ELF-1 (cell line): Measurements from ENCODE around the gene ACTN4.
"Not testable (repeated sequence)": the region's sequence is repeated elsewhere in the genome, so short reads cannot be mapped to it uniquely, and the experiment has no call there.

Experiments used
- DNase-seq: peaks from one replicate; pipeline ENCODE4 v3.0.0-alpha.2; 2016; ENCODE audit warnings: low read depth, low spot score

The ACTN4 gene

DNA sequence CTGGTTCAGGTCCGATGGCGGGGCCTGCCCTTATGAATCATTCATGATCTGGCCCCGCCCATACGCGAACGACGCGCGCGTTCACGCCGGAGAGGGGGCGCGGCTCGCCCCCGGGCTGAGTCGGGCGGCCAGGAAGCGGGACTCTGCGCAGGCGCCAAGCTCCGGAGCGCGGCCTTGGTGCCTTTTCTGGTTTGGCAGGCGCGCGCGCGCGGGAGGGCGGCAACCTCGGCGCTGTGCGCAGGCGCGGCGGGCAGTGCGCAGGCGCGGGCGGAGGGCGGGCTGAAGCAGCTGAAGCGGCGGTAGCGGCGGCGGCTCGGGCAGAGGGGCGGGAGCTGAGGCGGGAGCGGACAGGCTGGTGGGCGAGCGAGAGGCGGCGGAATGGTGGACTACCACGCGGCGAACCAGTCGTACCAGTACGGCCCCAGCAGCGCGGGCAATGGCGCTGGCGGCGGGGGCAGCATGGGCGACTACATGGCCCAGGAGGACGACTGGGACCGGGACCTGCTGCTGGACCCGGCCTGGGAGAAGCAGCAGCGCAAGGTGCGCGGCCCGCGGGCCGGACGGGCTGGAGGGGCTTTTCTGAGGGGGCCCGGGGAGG lies at the start of gene ACTN4:
Gene ACTN4, plus strand, starts transcription at position 282 of the 598 bp plus-strand sequence. Its CDS starts 97 bp downstream, at position 379.
- DNase-seq: peak; percentile 99

DNA sequence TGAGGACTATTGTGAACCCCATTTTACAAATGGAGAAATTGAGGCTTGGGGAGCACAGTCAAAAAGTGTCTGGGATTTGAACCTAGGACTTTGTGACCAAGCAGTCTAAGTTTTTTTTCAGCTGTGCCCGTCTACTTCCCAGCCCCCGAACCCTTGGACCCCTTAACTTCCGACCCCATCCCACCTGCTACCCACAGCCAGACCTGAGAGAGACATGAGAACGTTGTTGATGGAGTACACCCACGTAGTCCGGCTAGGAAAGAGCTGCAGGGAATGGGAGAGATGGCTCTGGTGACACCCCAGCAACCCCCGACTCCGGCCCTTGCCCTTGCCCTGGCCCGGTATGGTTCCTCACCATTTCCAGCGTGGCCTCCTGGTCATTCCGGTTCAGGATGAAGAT lies 47.7 kb upstream of the ACTN4 start:
- DNase-seq: no peak

- not testable (repeated sequence) for DNase-seq
Observed at GRCh38 chr19:38602856-38603255, 44.6 kb upstream of the ACTN4 start.

- DNase-seq: peak; percentile 29
Observed at GRCh38 chr19:38606131-38606530, 41.3 kb upstream of the ACTN4 start.

- DNase-seq: no peak
Observed at GRCh38 chr19:38614289-38614688, 33.2 kb upstream of the ACTN4 start.

GRCh38 chr19:38615007-38615581 lies 32.4 kb upstream of the ACTN4 start:
- DNase-seq: no peak

GRCh38 chr19:38616265-38616664 lies 31.2 kb upstream of the ACTN4 start:
- no peak for DNase-seq

- DNase-seq: no peak
Observed at GRCh38 chr19:38617283-38617763, 30.1 kb upstream of the ACTN4 start.

GRCh38 chr19:38617764-38618589 lies 29.5 kb upstream of the ACTN4 start, which contains the start of gene MAP4K1:
Gene MAP4K1, minus strand, starts transcription at chr19:38617953. Its CDS starts 58 bp downstream, at chr19:38617895.
- DNase-seq: peak; percentile 28

DNA sequence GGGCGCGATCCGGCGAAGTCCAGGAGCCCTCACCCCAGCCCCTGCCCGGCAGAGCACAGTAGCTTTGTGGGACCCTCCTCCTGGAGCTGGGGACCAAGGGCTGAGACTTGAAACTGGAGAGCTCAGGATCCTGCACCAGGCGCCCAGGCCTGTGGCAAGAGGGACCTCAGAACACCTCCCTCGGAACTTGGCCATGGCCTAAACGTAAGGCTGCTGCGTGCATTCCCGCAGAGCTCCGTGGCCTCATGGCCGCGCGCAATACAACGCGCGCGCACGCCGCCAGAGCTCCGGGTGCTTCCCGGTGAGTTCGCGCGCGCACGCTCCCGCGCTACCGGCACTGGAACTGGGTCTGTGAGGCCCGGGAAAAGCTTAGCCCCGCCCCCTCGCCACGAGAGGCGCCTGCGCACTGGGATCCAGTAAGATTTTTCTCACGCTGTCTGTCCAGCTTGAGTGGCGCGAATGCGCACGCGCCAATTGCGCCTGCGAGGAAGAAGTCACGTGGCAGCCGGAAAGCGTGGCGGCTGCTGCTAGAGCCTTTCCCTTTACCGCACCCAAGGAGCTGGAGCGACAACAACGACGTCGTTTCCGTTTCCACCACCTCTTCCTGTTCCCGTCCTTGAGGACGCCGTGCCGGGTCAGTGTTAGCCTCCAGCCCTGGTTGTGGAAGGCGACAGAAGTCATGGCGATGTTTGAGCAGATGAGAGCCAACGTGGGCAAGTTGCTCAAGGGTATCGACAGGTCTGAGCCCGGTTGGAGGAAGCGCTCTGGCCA lies 28.7 kb upstream of the ACTN4 start, which contains the start of gene EIF3K:
Gene EIF3K, plus strand, starts transcription at position 599 of the 771 bp plus-strand sequence. Its CDS starts 81 bp downstream, at position 680.
- DNase-seq: peak; percentile 100

- no peak for DNase-seq
Observed at GRCh38 chr19:38619361-38620174, 27.9 kb upstream of the ACTN4 start.

- DNase-seq: no peak
Observed at GRCh38 chr19:38624822-38625221, 22.6 kb upstream of the ACTN4 start.

GRCh38 chr19:38626401-38626800 lies 21.0 kb upstream of the ACTN4 start:
- DNase-seq: no peak

- no peak for DNase-seq
Observed at GRCh38 chr19:38629568-38629967, 17.9 kb upstream of the ACTN4 start.

DNA sequence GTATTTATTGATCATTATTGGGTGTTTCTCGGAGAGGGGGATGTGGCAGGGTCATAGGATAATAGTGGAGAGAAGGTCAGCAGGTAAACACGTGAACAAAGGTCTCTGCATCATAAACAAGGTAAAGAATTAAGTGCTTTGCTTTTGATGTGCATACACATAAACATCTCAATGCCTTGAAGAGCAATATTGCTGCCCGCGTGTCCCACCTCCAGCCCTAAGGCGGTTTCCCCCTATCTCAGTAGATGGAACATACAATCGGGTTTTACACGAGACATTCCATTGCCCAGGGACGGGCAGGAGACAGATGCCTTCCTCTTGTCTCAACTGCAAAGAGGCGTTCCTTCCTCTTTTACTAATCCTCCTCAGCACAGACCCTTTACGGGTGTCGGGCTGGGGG lies 16.1 kb upstream of the ACTN4 start:
- peak; percentile 52 for DNase-seq

DNA sequence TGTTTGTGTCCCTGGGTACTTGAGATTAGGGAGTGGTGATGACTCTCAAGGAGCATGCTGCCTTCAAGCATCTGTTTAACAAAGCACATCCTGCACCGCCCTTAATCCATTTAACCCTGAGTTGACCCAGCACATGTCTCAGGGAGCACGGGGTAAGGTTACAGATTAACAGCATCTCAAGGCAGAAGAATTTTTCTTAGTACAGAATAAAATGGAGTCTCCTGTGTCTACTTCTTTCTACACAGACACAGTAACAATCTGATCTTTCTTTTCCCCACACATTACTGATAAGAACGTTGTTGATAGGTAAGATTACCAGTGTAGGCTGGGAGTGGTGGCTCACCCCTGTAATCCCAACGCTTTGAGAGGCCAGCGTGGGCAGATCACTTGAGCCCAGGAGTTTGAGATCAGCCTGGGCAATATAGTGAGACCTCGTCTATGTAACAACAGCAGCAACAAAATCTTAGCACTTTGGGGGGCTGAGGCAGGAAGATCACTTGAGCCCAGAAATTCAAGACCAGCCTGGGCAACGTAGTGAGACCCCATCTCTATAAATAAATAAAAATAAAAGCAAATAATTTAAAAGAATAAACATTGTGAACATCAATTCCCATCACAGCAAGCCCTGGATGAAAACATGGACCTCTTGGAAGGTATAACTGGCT lies 15.5 kb upstream of the ACTN4 start:
- DNase-seq: peak; percentile 32

DNA sequence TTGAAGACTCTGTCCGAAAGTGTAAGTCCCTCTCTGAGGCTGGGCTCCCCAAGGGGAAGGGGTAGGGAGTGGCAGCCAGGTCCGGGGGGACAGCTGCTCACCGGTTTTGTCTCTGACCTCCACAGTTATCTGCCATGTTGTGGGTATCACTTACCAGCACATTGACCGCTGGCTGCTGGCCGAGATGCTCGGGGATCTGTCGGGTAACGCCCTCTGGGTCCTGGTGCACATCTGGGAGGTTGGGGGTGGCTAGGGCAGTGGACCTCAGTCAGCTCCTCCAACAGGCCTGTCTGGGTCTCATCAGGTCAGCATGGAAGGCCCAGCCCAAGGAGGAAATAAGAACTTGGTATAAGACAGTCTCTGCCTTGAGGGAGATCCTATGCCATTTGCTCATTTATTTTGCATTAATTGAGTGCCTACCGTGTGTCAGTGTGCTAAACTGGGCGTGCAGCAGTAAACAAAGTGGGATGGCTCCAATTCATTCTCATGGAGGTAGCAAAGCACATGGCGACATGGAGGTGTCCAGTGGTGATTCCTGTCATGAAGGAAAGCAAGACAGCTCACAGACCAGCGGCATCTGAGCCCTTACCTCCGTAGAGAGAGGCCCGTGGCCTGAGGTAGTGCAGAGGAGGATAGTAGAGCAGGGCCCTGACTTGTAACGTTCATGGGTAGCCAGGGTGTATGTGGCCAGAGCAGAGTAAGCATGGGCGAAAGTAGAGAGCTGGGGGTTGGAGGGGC lies 14.8 kb upstream of the ACTN4 start:
- no peak for DNase-seq

GRCh38 chr19:38634757-38635482 lies 12.5 kb upstream of the ACTN4 start:
- DNase-seq: peak; percentile 89
